K562 (cell line): ENCODE results near the gene FRMD3. TPM values are rescaled to one million over a fixed set of nuclear protein-coding genes. Genes with fewer than 3 reads are reported as not detected.

Experiments used
- ETV6 ChIP-seq, 3 experiments: fragments of 150-350 bp in 1 of 3; sonication (generic) in 1 of 3; formaldehyde crosslinking in 1 of 3; IDR thresholded peaks; 2 replicates each; pipeline versions ENCODE4 v1.6.1 to v1.8.0; 2014 to 2022; ENCODE audit warnings: borderline replicate concordance in 2 of 3, low read depth in 2 of 3, antibody characterized with exemption in 1 of 3, low read length in 1 of 3, mild to moderate bottlenecking in 1 of 3, missing genetic modification reagents in 1 of 3
- PBX2 ChIP-seq, 2 experiments: IDR thresholded peaks in 1 of 2; conservative IDR thresholded peaks in 1 of 2; 2 replicates each; pipeline ENCODE4 v1.6.1; 2016; ENCODE audit warnings: low read depth in 2 of 2, mild to moderate bottlenecking in 1 of 2, missing compliant biosample characterization in 1 of 2, missing genetic modification characterization in 1 of 2, moderate library complexity in 1 of 2
- POLR2B ChIP-seq: fragments of 450-650 bp; IDR thresholded peaks from 2 replicates; pipeline ENCODE4 v1.6.1; 2018; ENCODE audit warnings: low read depth; ENCODE audit not compliant: partially characterized antibody
- RBBP5 ChIP-seq: fragments of 200-600 bp; sonication (generic); IDR thresholded peaks from 2 replicates; pipeline ENCODE4 v1.6.1; 2012; ENCODE audit warnings: borderline replicate concordance, mild to moderate bottlenecking, low read length, control low read depth, inconsistent platforms; ENCODE audit not compliant: insufficient read depth, poor library complexity, severe bottlenecking
- TCF7L2 ChIP-seq: fragments of 150-350 bp; IDR thresholded peaks from 2 replicates; pipeline ENCODE4 v1.6.1; 2016; ENCODE audit warnings: low read depth, mild to moderate bottlenecking, low read length, moderate library complexity
- TEAD1 ChIP-seq, 2 experiments: fragments of 450-650 bp in 1 of 2; sonication (generic) in 1 of 2; formaldehyde crosslinking; IDR thresholded peaks; 2 replicates each; pipeline versions ENCODE4 v1.4.0 to v1.8.0; 2020 to 2022; ENCODE audit warnings: mild to moderate bottlenecking in 2 of 2, missing genetic modification reagents in 1 of 2
- ZFP36 ChIP-seq: fragments of 150-350 bp; IDR thresholded peaks from 2 replicates; pipeline ENCODE4 v1.6.1; 2018; ENCODE audit warnings: low read length, low read depth; ENCODE audit not compliant: partially characterized antibody
- ZNF197 ChIP-seq: fragments of 200-800 bp; sonication (Bioruptor generic); IDR thresholded peaks from 2 replicates; pipeline ENCODE4 v1.6.1; 2016; ENCODE audit warnings: low read depth, missing genetic modification characterization, missing compliant biosample characterization
- ZNF408 ChIP-seq: fragments of 250-450 bp; sonication (Bioruptor Pico); IDR thresholded peaks from 2 replicates; pipeline ENCODE4 v1.4.0; 2020; ENCODE audit warnings: low read depth, mild to moderate bottlenecking, moderate library complexity
- polyA plus RNA-seq, 8 experiments: library from polyadenylated mRNA; depleted of rRNA in 4 of 8; stranded (reverse) in 5 of 8; unstranded in 3 of 8; fragments of >200 nt; fragmentation: Nextera tagmentation in 2 of 8; fragmentation: Illumina TruSeq in 1 of 8; extraction: Ambion mirVana in 2 of 8; extraction: Trizol in 1 of 8; gene quantifications; 2 replicates each; pipeline versions ENCODE4 v1.2.1 to v1.2.3, GENCODE V29; 2011 to 2014; ENCODE audit warnings: inconsistent platforms in 1 of 8, missing spikeins in 1 of 8
- total RNA-seq, 7 experiments: library from RNA; depleted of rRNA in 6 of 7; stranded (reverse); fragments of >200 nt in 6 of 7; fragmentation: Illumina TruSeq in 2 of 7; extraction: Trizol in 2 of 7; gene quantifications; 2 replicates each; pipeline versions ENCODE4 v1.2.1 to v1.2.3, GENCODE V29; 2011 to 2021; ENCODE audit warnings: low replicate concordance in 1 of 7
- TF ChIP-seq, protein P1 (sequence below), 2 experiments: fragments of 450-650 bp; IDR thresholded peaks; 2 replicates each; pipeline ENCODE4 v1.6.1; 2018; ENCODE audit warnings: mild to moderate bottlenecking in 2 of 2, low read depth in 1 of 2; ENCODE audit not compliant: partially characterized antibody in 2 of 2
- TF ChIP-seq, protein P2 (sequence below): fragments of 250-450 bp; sonication (Bioruptor Pico); IDR thresholded peaks from 2 replicates; pipeline ENCODE4 v1.5.0; 2021

Gene FRMD3
- total and polyA plus RNA-seq, 9 of the 15 experiments (the other 6 are each of a cell fraction or from before 2014, with no cell fraction given): 0.09 to 0.51 (median 0.21) TPM

DNA sequence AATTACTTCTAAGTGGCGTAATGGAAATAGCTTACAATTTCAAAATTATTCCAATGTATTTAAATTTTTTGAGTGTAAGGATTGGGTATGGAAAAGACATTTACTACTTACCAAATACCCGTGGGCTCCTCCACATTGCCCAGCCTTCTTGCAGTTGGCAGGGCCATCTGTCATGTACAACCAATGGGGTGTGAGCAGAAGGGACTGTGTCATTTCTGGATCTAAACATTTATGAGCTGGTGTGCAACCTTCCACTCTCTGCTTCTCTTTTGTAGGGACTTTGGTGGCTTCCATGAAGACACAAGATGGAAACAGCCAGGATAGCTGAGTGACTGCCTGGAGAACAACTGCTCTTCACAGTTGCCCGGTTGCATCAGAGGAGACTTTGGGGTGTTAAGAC lies 40.8 kb downstream of the FRMD3 start (continued):
- TF ChIP-seq ETV6 (IDR thresholded peaks at IDR 0.05; ENCODE audit: borderline replicate concordance in 1 of 2, low read depth in 2 of 2, low read length in 1 of 2) (no peak), ETV6 (CRISPR knock-in tag; IDR thresholded peaks at IDR 0.05; ENCODE audit: borderline replicate concordance) (no peak), TEAD1 (CRISPR knock-in tag; IDR thresholded peaks at IDR 0.05) (no peak), RBBP5 (no peak), TCF7L2 (no peak), PBX2 (CRISPR knock-in tag; IDR thresholded peaks at IDR 0.05; ENCODE audit: low read depth) (no peak), PBX2 (tag; conservative IDR thresholded peaks at IDR 0.05; ENCODE audit: low read depth) (no peak), ZNF408 (CRISPR knock-in tag) (no peak), ZNF197 (CRISPR knock-in tag) (no peak), POLR2B (no peak), ZFP36 (no peak)
- TF ChIP-seq, protein P1, sequence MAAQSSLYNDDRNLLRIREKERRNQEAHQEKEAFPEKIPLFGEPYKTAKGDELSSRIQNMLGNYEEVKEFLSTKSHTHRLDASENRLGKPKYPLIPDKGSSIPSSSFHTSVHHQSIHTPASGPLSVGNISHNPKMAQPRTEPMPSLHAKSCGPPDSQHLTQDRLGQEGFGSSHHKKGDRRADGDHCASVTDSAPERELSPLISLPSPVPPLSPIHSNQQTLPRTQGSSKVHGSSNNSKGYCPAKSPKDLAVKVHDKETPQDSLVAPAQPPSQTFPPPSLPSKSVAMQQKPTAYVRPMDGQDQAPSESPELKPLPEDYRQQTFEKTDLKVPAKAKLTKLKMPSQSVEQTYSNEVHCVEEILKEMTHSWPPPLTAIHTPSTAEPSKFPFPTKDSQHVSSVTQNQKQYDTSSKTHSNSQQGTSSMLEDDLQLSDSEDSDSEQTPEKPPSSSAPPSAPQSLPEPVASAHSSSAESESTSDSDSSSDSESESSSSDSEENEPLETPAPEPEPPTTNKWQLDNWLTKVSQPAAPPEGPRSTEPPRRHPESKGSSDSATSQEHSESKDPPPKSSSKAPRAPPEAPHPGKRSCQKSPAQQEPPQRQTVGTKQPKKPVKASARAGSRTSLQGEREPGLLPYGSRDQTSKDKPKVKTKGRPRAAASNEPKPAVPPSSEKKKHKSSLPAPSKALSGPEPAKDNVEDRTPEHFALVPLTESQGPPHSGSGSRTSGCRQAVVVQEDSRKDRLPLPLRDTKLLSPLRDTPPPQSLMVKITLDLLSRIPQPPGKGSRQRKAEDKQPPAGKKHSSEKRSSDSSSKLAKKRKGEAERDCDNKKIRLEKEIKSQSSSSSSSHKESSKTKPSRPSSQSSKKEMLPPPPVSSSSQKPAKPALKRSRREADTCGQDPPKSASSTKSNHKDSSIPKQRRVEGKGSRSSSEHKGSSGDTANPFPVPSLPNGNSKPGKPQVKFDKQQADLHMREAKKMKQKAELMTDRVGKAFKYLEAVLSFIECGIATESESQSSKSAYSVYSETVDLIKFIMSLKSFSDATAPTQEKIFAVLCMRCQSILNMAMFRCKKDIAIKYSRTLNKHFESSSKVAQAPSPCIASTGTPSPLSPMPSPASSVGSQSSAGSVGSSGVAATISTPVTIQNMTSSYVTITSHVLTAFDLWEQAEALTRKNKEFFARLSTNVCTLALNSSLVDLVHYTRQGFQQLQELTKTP (IDR thresholded peaks at IDR 0.05; ENCODE audit: low read depth in 1 of 2, partially characterized antibody in 2 of 2): no peak
- TF ChIP-seq, protein P2, sequence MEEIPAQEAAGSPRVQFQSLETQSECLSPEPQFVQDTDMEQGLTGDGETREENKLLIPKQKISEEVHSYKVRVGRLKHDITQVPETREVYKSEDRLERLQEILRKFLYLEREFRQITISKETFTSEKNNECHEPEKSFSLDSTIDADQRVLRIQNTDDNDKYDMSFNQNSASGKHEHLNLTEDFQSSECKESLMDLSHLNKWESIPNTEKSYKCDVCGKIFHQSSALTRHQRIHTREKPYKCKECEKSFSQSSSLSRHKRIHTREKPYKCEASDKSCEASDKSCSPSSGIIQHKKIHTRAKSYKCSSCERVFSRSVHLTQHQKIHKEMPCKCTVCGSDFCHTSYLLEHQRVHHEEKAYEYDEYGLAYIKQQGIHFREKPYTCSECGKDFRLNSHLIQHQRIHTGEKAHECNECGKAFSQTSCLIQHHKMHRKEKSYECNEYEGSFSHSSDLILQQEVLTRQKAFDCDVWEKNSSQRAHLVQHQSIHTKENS (CRISPR knock-in tag): no peak
